GM23338 (cell line): ENCODE data around the gene SLC2A5. TPM values are rescaled to one million over a fixed set of nuclear protein-coding genes. Genes with fewer than 3 reads are reported as not detected.

ENCODE experiments used
- ATAC-seq: fragments of 200-7000 bp; cut with Tn5 transposase; 3 replicates; pipeline ENCODE4 v1.9.1; 2020
- DNase-seq: peaks from one replicate; pipeline ENCODE4 v3.0.0-alpha.2; 2015; ENCODE audit warnings: low spot score
- H2AFZ ChIP-seq: fragments of 200-600 bp; sonication (generic); 2 replicates; pipeline ENCODE4 v1.8.0; 2016; ENCODE audit warnings: antibody characterized with exemption, mild to moderate bottlenecking, moderate library complexity
- H3F3A ChIP-seq: fragments of 200-600 bp; sonication (generic); replicated peaks from 2 replicates; pipeline ENCODE4 v1.8.0; 2017; ENCODE audit warnings: antibody characterized with exemption, mixed run types, low read depth
- H3K27ac ChIP-seq: fragments of 200-600 bp; sonication (generic); 2 replicates; pipeline ENCODE4 v1.6.1; 2016; ENCODE audit warnings: low read depth
- H3K27me3 ChIP-seq: fragments of 200-600 bp; sonication (generic); 2 replicates; pipeline ENCODE4 v1.8.0; 2016; ENCODE audit warnings: mild to moderate bottlenecking, mixed run types, moderate library complexity; ENCODE audit not compliant: insufficient read depth
- H3K36me3 ChIP-seq: fragments of 200-600 bp; sonication (generic); 2 replicates; pipeline ENCODE4 v1.8.0; 2016; ENCODE audit warnings: mild to moderate bottlenecking; ENCODE audit not compliant: insufficient read depth
- H3K4me1 ChIP-seq: fragments of 200-600 bp; sonication (generic); 2 replicates; pipeline ENCODE4 v1.8.0; 2016; ENCODE audit warnings: mild to moderate bottlenecking, moderate library complexity; ENCODE audit not compliant: insufficient read depth
- H3K4me2 ChIP-seq: fragments of 200-600 bp; sonication (generic); 2 replicates; pipeline ENCODE4 v1.7.1; 2017; ENCODE audit warnings: mixed run types
- H3K4me3 ChIP-seq: fragments of 200-600 bp; sonication (generic); 2 replicates; pipeline ENCODE4 v1.6.1; 2016; ENCODE audit warnings: mixed run types
- H3K79me2 ChIP-seq: fragments of 200-600 bp; sonication (generic); replicated peaks from 2 replicates; pipeline ENCODE4 v1.8.0; 2017; ENCODE audit warnings: mild to moderate bottlenecking; ENCODE audit not compliant: insufficient read depth
- H3K9me2 ChIP-seq: fragments of 200-600 bp; sonication (generic); 2 replicates; pipeline ENCODE4 v1.8.0; 2017; ENCODE audit not compliant: insufficient read depth
- H4K20me1 ChIP-seq: fragments of 200-600 bp; sonication (generic); replicated peaks from 2 replicates; pipeline ENCODE4 v1.8.0; 2017; ENCODE audit warnings: mild to moderate bottlenecking; ENCODE audit not compliant: insufficient read depth
- H3K27ac Mint-ChIP-seq: 2 replicates; pipeline ENCODE4 v1.8.0; 2020; ENCODE audit warnings: inconsistent platforms, mild to moderate bottlenecking, moderate library complexity, mixed read lengths
- H3K27me3 Mint-ChIP-seq: 3 replicates; pipeline ENCODE4 v1.8.0; 2022; ENCODE audit warnings: low read depth, mild to moderate bottlenecking, moderate library complexity, mixed read lengths, inconsistent platforms; ENCODE audit not compliant: insufficient read depth, poor library complexity
- H3K36me3 Mint-ChIP-seq: 3 replicates; pipeline ENCODE4 v1.8.0; 2021; ENCODE audit warnings: low read depth, mild to moderate bottlenecking, inconsistent platforms, moderate library complexity, mixed read lengths
- H3K4me1 Mint-ChIP-seq: 3 replicates; pipeline ENCODE4 v1.8.0; 2020; ENCODE audit warnings: mild to moderate bottlenecking, inconsistent platforms, mixed read lengths
- H3K4me3 Mint-ChIP-seq: 3 replicates; pipeline ENCODE4 v1.8.0; 2021; ENCODE audit warnings: moderate library complexity, mild to moderate bottlenecking, inconsistent platforms, mixed read lengths
- H3K9me3 Mint-ChIP-seq: 3 replicates; pipeline ENCODE4 v1.8.0; 2020; ENCODE audit warnings: moderate library complexity, mild to moderate bottlenecking, inconsistent platforms, mixed read lengths
- CREB1 ChIP-seq: fragments of 250-450 bp; sonication (Bioruptor Pico); IDR thresholded peaks from 2 replicates; pipeline ENCODE4 v1.5.0; 2020; ENCODE audit warnings: low read depth, mild to moderate bottlenecking, moderate library complexity
- EZH2 ChIP-seq: fragments of 200-600 bp; sonication (generic); IDR thresholded peaks from one replicate; pipeline ENCODE4 v1.8.0; 2017; ENCODE audit warnings: antibody characterized with exemption, mild to moderate bottlenecking, low read depth; ENCODE audit not compliant: unreplicated experiment
- EZH2phosphoT487 ChIP-seq: fragments of 200-600 bp; sonication (generic); IDR thresholded peaks from one replicate; pipeline ENCODE4 v1.8.1; 2018; ENCODE audit warnings: antibody characterized with exemption; ENCODE audit not compliant: unreplicated experiment
- JUNB ChIP-seq: IDR thresholded peaks from one replicate; pipeline ENCODE4 v1.6.1; 2016; ENCODE audit warnings: antibody characterized with exemption; ENCODE audit not compliant: unreplicated experiment
- NANOG ChIP-seq: IDR thresholded peaks from 2 replicates; pipeline ENCODE4 v1.6.1; 2016; ENCODE audit warnings: antibody characterized with exemption, borderline replicate concordance
- POLR2AphosphoS5 ChIP-seq: IDR thresholded peaks from 2 replicates; pipeline ENCODE4 v1.6.1; 2016; ENCODE audit warnings: antibody characterized with exemption, low read depth
- STAT1 ChIP-seq: IDR thresholded peaks from one replicate; pipeline ENCODE4 v1.6.1; 2016; ENCODE audit warnings: antibody characterized with exemption; ENCODE audit not compliant: unreplicated experiment
- ZNF114 ChIP-seq: fragments of 250-450 bp; sonication (Bioruptor Pico); IDR thresholded peaks from 2 replicates; pipeline ENCODE4 v1.5.0; 2020; ENCODE audit warnings: mild to moderate bottlenecking, moderate library complexity
- ZNF331 ChIP-seq: fragments of 250-450 bp; sonication (Bioruptor Pico); IDR thresholded peaks from 2 replicates; pipeline ENCODE4 v1.5.0; 2020; ENCODE audit warnings: low read depth, mild to moderate bottlenecking, moderate library complexity
- polyA plus RNA-seq: library from polyadenylated mRNA; unstranded; fragments of >200 nt; fragmentation: Nextera tagmentation; extraction: Ambion mirVana; gene quantifications from 2 replicates; pipeline ENCODE4 v1.2.1, GENCODE V29; 2016
- total RNA-seq: library from RNA; depleted of rRNA; stranded (reverse); fragments of >200 nt; shearing (Covaris generic); gene quantifications from 2 replicates; pipeline ENCODE4 v1.2.3, GENCODE V29; 2014
- TF ChIP-seq, protein P1 (sequence below), 2 experiments: fragments of 200-600 bp in 1 of 2; sonication (generic) in 1 of 2; conservative IDR thresholded peaks; 2 replicates each; pipeline versions ENCODE4 v1.5.1 to v1.6.1; 2016 to 2017; ENCODE audit warnings: antibody characterized with exemption in 2 of 2, low read depth in 2 of 2, mild to moderate bottlenecking in 2 of 2, moderate library complexity in 1 of 2
- TF ChIP-seq, protein P2 (sequence below): IDR thresholded peaks from 2 replicates; pipeline ENCODE4 v1.6.1; 2016; ENCODE audit warnings: antibody characterized with exemption
- TF ChIP-seq, protein P3 (sequence below): fragments of 250-450 bp; sonication (Bioruptor Pico); IDR thresholded peaks from 2 replicates; pipeline ENCODE4 v1.5.0; 2020; ENCODE audit warnings: mild to moderate bottlenecking, moderate library complexity

SLC2A5 gene
- total and polyA plus RNA-seq, 2 experiments from 2014 or later, result 0.03 TPM; not detected in 1

DNA sequence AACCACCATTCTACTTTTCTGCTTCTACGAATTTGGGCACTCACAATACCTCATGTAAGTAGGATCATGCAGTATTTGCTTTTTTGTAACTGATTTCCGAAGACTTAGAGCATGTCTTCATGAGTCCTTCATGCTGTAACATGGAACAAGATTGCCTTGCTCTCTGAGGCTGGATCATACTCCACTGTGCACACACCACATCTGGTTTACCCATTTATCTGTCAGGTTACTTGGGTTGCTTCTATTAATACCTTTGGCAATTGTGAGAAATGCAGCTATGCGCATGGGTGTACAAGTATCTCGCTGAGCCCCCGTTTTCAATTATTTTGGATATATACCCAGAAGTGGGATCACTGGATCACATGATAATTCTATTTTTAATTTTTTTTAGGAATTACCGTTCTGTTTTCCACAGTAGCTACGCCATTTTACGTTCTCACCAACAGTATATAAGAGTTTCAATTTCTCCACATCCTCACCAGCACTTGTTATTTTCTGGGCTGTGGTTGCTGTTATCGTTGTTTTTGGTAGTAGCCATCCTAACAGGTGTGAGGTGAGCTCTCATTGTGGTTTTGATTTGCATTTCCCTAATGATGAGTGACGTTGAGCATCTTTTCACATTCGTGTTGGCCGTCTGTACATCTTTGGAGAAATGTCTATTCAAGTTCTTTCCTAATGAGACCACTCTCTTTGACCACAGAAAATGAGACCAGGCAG, 10.7 kb upstream of the SLC2A5 start (continued):
- TF ChIP-seq, protein P1, sequence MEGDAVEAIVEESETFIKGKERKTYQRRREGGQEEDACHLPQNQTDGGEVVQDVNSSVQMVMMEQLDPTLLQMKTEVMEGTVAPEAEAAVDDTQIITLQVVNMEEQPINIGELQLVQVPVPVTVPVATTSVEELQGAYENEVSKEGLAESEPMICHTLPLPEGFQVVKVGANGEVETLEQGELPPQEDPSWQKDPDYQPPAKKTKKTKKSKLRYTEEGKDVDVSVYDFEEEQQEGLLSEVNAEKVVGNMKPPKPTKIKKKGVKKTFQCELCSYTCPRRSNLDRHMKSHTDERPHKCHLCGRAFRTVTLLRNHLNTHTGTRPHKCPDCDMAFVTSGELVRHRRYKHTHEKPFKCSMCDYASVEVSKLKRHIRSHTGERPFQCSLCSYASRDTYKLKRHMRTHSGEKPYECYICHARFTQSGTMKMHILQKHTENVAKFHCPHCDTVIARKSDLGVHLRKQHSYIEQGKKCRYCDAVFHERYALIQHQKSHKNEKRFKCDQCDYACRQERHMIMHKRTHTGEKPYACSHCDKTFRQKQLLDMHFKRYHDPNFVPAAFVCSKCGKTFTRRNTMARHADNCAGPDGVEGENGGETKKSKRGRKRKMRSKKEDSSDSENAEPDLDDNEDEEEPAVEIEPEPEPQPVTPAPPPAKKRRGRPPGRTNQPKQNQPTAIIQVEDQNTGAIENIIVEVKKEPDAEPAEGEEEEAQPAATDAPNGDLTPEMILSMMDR (conservative IDR thresholded peaks at IDR 0.05; ENCODE audit: low read depth in 2 of 2), result no peak
- TF ChIP-seq NANOG (no peak), ZNF331 (CRISPR knock-in tag) (no peak), EZH2 (no peak), JUNB (no peak), STAT1 (no peak), EZH2phosphoT487 (no peak), POLR2AphosphoS5 (no peak)
- TF ChIP-seq, protein P2, sequence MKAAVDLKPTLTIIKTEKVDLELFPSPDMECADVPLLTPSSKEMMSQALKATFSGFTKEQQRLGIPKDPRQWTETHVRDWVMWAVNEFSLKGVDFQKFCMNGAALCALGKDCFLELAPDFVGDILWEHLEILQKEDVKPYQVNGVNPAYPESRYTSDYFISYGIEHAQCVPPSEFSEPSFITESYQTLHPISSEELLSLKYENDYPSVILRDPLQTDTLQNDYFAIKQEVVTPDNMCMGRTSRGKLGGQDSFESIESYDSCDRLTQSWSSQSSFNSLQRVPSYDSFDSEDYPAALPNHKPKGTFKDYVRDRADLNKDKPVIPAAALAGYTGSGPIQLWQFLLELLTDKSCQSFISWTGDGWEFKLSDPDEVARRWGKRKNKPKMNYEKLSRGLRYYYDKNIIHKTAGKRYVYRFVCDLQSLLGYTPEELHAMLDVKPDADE, result no peak

DNA sequence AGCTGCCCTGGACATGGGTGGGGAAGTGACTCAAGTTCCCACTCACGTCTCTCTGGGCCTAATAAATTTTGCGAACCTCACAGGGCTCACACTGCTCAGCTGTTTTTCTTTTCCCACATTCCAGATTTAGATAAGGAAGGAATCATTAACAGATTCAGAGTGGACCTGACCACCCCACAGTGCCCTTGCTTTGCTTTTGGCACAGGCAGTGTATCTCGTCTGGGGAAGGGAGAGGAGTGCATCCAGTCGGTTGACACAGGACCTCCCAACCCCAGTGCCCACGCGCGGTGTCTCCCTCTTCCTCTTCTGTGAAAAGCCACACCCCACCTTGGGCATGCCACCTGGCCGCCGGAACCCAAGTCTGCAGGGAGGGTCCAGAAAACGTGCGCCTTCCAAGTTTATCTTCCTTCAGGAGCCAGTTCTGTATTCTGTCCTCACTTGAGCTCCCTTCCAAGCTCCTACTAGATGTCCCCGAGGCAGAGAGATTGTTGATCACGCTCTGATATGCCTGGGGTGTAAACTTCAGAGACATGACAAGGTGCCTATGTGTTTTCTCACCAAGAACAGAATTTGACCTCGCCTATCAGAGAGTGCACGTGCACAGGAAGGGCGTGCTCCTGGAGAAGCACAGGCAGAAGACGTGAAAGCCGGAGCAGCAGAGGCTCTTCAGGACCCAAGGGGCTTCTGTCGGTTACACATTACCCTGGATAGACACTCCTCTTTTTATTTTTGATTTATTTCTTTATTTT, 9.5 kb upstream of the SLC2A5 start:
- no peak overlapping the region for H2AFZ ChIP-seq
- Mint-ChIP-seq H3K27me3 (peaks cover 6% of the 10 kb centered on the region), H3K36me3 (no peaks in the 10 kb centered on the region), H3K9me3 (no peaks in the 10 kb centered on the region), H3K27ac (no peak overlapping the region), H3K4me3 (no peak overlapping the region), H3K4me1 (peaks cover 7% of the 10 kb centered on the region; the same call in 2 of the 3 replicates)
- H3K4me1 ChIP-seq, result no peaks in the 10 kb centered on the region; the same call in 1 of the 2 replicates
- no peaks in the 10 kb centered on the region for H3K36me3 ChIP-seq
- no peaks in the 10 kb centered on the region for H3K9me2 ChIP-seq
- no peaks in the 10 kb centered on the region for H4K20me1 ChIP-seq
- ATAC-seq (no peak), DNase-seq (no peak)
- H3K27ac ChIP-seq, result no peak overlapping the region
- H3K4me2 ChIP-seq, result no peak overlapping the region
- no peaks in the 10 kb centered on the region for H3K27me3 ChIP-seq
- no peaks in the 10 kb centered on the region for H3K79me2 ChIP-seq
- H3F3A ChIP-seq, result no peaks in the 10 kb centered on the region
- H3K4me3 ChIP-seq, result no peak overlapping the region
- TF ChIP-seq CREB1 (no peak), NANOG (no peak), ZNF331 (CRISPR knock-in tag) (no peak), JUNB (no peak), POLR2AphosphoS5 (no peak), ZNF114 (no peak), EZH2 (no peak)
- TF ChIP-seq, protein P1 (conservative IDR thresholded peaks at IDR 0.05; ENCODE audit: low read depth in 2 of 2), result no peak
- TF ChIP-seq, protein P3, sequence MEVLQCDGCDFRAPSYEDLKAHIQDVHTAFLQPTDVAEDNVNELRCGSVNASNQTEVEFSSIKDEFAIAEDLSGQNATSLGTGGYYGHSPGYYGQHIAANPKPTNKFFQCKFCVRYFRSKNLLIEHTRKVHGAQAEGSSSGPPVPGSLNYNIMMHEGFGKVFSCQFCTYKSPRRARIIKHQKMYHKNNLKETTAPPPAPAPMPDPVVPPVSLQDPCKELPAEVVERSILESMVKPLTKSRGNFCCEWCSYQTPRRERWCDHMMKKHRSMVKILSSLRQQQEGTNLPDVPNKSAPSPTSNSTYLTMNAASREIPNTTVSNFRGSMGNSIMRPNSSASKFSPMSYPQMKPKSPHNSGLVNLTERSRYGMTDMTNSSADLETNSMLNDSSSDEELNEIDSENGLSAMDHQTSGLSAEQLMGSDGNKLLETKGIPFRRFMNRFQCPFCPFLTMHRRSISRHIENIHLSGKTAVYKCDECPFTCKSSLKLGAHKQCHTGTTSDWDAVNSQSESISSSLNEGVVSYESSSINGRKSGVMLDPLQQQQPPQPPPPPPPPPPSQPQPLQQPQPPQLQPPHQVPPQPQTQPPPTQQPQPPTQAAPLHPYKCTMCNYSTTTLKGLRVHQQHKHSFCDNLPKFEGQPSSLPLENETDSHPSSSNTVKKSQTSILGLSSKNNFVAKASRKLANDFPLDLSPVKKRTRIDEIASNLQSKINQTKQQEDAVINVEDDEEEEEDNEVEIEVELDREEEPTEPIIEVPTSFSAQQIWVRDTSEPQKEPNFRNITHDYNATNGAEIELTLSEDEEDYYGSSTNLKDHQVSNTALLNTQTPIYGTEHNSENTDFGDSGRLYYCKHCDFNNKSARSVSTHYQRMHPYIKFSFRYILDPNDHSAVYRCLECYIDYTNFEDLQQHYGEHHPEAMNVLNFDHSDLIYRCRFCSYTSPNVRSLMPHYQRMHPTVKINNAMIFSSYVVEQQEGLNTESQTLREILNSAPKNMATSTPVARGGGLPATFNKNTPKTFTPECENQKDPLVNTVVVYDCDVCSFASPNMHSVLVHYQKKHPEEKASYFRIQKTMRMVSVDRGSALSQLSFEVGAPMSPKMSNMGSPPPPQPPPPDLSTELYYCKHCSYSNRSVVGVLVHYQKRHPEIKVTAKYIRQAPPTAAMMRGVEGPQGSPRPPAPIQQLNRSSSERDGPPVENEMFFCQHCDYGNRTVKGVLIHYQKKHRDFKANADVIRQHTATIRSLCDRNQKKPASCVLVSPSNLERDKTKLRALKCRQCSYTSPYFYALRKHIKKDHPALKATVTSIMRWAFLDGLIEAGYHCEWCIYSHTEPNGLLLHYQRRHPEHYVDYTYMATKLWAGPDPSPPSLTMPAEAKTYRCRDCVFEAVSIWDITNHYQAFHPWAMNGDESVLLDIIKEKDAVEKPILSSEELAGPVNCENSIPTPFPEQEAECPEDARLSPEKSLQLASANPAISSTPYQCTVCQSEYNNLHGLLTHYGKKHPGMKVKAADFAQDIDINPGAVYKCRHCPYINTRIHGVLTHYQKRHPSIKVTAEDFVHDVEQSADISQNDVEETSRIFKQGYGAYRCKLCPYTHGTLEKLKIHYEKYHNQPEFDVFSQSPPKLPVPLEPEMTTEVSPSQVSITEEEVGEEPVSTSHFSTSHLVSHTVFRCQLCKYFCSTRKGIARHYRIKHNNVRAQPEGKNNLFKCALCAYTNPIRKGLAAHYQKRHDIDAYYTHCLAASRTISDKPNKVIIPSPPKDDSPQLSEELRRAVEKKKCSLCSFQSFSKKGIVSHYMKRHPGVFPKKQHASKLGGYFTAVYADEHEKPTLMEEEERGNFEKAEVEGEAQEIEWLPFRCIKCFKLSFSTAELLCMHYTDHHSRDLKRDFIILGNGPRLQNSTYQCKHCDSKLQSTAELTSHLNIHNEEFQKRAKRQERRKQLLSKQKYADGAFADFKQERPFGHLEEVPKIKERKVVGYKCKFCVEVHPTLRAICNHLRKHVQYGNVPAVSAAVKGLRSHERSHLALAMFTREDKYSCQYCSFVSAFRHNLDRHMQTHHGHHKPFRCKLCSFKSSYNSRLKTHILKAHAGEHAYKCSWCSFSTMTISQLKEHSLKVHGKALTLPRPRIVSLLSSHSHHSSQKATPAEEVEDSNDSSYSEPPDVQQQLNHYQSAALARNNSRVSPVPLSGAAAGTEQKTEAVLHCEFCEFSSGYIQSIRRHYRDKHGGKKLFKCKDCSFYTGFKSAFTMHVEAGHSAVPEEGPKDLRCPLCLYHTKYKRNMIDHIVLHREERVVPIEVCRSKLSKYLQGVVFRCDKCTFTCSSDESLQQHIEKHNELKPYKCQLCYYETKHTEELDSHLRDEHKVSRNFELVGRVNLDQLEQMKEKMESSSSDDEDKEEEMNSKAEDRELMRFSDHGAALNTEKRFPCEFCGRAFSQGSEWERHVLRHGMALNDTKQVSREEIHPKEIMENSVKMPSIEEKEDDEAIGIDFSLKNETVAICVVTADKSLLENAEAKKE (CRISPR knock-in tag), result no peak
